Measurements from ENCODE around the gene PREX1.

Gene PREX1

GRCh38 chr20:48626938-48627736, 200.7 kb downstream of the PREX1 start:
- Histone ChIP-seq H3K27me3 (ENCODE audit: insufficient read depth, poor library complexity, severe bottlenecking) (no peaks in the 10 kb centered on the region), H3K4me3 (replicated peaks; ENCODE audit: insufficient read depth, low read length) (no peak overlapping the region), H3K27ac (replicated peaks) (peak overlapping the region; percentile 47)
- no peak for TF ChIP-seq CTCF (IDR thresholded peaks at IDR 0.05; ENCODE audit: insufficient read depth, low read length)
- TF ChIP-seq POLR2AphosphoS5 (IDR thresholded peaks at IDR 0.05; ENCODE audit: low read depth): no peak
- TF ChIP-seq GABPA (IDR thresholded peaks at IDR 0.05; ENCODE audit: low read depth): no peak
- TF ChIP-seq SPI1 (IDR thresholded peaks at IDR 0.05; ENCODE audit: borderline replicate concordance, low read depth): no peak
- no peak for TF ChIP-seq REST (IDR thresholded peaks at IDR 0.05; ENCODE audit: insufficient replicate concordance, low read depth)
- peak; percentile 9 to 61 for DNase-seq (ENCODE audit: low read depth in 1 of 2, low spot score in 1 of 2)

DNA sequence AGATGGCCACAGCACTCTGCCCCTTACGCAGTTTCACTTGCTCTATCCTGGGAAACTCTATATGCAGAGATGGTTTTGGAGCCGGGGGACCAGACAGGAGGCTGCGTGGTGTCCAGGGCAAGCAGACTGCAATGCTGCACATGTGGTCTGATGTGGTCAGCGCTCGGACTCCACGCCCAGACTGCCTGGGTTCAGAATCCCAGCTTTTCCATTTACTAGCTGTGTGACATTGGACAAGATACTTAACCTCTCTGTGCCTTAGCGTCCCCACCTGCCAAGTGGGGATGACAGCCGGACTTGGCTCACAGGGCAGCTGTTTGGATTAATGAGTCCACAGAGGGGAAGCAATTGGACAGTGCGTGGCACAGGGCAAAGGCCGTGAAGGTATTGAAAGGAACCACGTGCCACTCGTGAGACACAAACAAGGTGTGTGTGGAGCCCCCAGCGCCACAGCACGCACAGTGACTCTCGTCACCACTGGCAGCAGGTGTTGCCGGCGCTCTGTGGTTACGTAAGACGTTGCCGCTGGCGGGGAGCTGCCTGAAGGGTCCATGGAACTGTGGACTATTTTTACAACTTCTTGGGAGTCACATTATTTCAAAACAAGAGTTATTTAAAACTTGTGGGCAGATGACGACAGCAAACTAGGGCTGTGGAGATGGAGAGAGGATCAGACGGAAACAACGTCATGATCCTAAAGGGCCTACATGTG, 201.4 kb downstream of the PREX1 start:
- H3K27me3 ChIP-seq (ENCODE audit: insufficient read depth, poor library complexity, severe bottlenecking): no peaks in the 10 kb centered on the region
- DNase-seq (ENCODE audit: low read depth in 1 of 2, low spot score in 1 of 2): peak; percentile 79 to 85
- H3K4me3 ChIP-seq (replicated peaks; ENCODE audit: insufficient read depth, low read length): no peak overlapping the region
- no peak for TF ChIP-seq CTCF (IDR thresholded peaks at IDR 0.05; ENCODE audit: insufficient read depth, low read length)
- TF ChIP-seq POLR2AphosphoS5 (IDR thresholded peaks at IDR 0.05; ENCODE audit: low read depth): 0 out of 2 replicates have a peak, but pooled peaks have one; percentile 21
- no peak; the same call in 1 of the 2 replicates for TF ChIP-seq GABPA (IDR thresholded peaks at IDR 0.05; ENCODE audit: low read depth)
- TF ChIP-seq SPI1 (IDR thresholded peaks at IDR 0.05; ENCODE audit: borderline replicate concordance, low read depth): no peak
- TF ChIP-seq REST (IDR thresholded peaks at IDR 0.05; ENCODE audit: insufficient replicate concordance, low read depth): no peak
- H3K27ac ChIP-seq (replicated peaks): peak overlapping the region; percentile 47

GRCh38 chr20:48625136-48625900, 202.5 kb downstream of the PREX1 start:
- TF ChIP-seq GABPA (IDR thresholded peaks at IDR 0.05; ENCODE audit: low read depth) (no peak), POLR2AphosphoS5 (IDR thresholded peaks at IDR 0.05; ENCODE audit: low read depth) (no peak), CTCF (IDR thresholded peaks at IDR 0.05; ENCODE audit: insufficient read depth, low read length) (no peak), SPI1 (IDR thresholded peaks at IDR 0.05; ENCODE audit: borderline replicate concordance, low read depth) (no peak), REST (IDR thresholded peaks at IDR 0.05; ENCODE audit: insufficient replicate concordance, low read depth) (no peak)
- no peak overlapping the region for H3K27ac ChIP-seq (replicated peaks)

More at GRCh38 chr20:48625136-48625900, 202.5 kb downstream of the PREX1 start:
- H3K27me3 ChIP-seq (ENCODE audit: insufficient read depth, poor library complexity, severe bottlenecking): no peaks in the 10 kb centered on the region
- no peak for DNase-seq (ENCODE audit: low read depth in 1 of 2, low spot score in 1 of 2)
- no peak overlapping the region for H3K4me3 ChIP-seq (replicated peaks; ENCODE audit: insufficient read depth, low read length)

Data from HL-60 (cell line).